HG03521 (cell line): ENCODE data around the gene ARAF.
"Not testable (repeated sequence)": the region's sequence is repeated elsewhere in the genome, so short reads cannot be mapped to it uniquely, and the experiment has no call there.

Source experiments
- ATAC-seq: cut with Tn5 transposase; IDR thresholded peaks from one replicate; pipeline ENCODE4 v1.9.1; 2021; ENCODE audit warnings: mild to moderate bottlenecking, moderate library complexity; ENCODE audit not compliant: unreplicated experiment

Gene ARAF

DNA sequence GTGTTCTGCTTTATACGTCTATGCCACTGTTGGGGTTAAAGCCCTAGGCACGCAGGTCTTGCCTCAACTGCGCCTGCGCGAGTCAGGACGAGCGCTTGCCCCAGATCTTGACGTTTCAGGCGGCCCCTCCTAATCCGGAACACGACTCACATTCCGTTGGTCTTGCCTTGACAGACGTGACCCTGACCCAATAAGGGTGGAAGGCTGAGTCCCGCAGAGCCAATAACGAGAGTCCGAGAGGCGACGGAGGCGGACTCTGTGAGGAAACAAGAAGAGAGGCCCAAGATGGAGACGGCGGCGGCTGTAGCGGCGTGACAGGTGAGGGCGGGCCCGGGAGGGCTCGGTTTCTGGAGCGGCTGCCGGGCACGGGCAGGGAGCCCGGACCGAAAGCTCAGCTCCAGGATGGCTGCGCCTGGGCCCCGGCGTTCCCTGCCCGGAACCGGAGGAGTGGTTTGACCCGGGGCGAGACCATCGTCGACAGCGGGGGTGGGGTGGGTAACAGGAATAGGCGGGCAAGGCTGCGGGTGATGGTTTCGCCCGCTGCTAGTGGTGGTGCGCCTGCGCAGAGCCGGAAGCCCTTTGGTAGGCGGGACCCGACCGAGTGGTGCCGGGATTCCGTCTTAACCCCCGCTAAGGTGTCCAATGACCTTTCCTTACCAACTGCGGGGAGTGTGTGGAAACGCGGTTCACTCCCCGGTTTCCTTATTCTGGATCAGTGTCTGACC lies at the start of gene ARAF:
Gene ARAF (plus strand): TSS at position 272 of the 725 bp plus-strand sequence. CDS start 1,763 bp downstream, outside the sequence.
- ATAC-seq = peak; percentile 89

DNA sequence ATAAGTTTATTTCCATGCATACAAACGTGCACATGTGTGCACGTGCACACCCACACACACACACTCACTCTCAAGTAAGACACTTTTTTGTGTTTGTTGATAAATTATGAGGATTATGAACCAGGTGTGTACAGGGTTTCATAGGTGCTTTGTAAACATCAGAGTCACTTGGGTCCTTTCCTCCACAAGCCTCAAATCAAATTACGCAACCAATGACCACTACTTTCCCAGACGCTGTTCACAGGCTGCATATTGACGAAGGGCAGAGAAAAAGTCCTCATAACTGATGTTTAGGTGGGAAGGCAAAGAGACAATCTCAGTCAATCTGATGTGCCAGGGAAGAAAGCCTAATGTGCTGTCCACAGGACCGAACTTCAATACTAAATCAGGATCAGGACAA lies 48.6 kb upstream of the ARAF start:
- ATAC-seq = not testable (repeated sequence)

DNA sequence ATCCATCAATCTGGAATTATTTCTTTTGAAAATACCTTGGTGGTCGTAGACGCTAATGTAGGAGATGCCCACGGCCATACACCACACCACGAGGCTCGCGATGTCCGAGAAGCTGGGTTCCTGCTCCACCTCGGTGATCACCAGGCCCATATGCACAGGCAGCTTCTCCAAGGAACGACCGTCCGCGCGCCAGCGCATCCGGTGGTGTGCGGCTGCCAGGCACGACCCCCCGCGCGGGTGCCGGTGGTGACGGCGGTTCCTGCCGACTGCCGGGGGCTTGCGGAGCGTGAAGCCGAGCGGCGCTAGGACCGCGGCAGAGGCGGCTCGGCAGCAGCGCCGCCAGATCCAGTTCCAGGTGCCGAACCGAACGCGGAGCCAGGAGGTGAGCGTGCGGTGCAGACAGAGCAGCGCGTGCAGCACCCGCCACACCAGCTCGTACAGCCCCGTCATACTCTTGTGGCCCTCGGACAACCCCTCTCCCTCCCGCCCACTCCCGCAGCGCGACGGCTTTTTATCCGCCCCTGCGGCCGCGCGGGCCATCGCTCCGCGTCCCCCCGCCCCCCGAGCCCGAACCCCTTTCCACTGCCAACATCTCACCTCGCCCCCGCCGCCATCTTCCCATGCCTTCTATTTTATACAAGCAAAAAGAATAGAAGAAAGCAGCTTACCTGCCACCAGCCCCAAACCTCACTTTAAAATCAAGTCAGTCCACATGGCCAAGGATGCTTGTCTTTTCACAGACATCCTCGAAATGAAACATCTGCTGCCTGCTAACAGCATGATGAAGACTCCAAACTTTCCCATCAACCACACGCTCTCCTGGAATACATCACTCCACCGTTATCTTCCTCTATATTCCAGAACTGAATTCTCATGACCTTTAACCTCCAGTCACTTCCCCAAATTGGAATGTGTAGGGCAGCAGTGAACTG lies 47.7 kb upstream of the ARAF start:
- not testable (repeated sequence) for ATAC-seq

DNA sequence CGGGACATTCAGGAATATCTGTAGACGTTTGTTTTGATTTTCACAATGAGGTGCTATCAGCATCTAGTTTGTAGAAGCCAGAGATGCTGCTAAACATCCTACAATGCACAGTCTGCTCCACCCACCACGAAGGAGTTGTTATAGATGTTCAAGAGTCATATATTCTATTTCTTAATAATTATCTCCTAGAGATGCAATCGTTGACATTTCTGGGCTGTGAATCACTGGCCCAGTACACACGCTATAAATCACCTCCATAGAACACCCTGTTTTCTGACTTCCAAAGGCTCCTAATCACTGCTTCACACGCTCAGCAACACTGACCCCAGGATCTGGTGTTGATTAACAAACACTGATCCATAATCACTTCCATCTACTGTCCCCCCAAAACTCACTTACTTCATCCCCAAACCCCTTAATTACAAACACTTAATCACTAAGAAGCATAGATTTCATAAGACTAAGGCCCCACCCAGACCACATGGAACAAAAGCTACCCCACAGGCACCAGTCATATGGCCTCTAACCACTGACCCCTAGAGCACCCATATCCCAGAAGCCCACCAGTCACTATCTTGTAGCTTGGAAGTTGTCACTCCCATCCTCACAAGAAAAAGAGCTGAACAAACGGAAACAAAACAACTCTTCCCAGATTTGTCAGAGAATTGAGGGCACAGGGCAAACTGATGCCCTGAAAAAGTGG lies 46.3 kb upstream of the ARAF start:
- no peak for ATAC-seq

DNA sequence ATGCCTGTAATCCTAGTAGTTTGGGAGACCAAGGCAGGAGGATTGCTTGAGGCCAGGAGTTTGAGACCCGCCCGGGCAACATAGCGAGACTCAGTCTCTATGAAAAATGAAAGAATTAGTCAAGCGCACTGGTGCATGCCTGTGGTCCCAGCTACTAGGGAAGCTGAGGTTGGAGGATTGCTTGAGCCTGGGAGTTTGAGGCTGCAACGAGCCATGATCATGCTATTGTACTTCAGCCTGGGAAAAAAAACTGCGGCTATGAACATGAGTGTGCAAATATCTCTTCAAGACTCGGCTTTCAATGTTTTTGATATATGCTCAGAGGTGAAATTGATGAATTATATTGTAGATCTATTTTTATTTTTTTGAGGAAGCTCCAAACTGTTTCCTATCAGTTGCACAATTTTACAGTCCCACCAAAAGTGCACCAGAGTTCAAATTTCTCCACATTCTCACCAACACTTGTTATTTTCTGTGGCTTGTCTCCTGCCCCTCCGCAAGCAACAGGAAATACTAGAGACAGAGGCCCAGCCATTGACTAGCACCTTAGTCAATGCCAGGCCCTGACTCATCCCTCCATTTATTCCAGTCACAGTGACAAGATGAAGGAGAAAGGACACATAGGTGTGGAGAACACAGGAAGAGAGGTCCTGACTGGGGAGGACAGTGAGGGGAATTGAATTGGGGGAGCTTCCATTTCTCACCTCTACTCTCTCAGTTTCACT lies 44.9 kb upstream of the ARAF start:
- no peak for ATAC-seq

DNA sequence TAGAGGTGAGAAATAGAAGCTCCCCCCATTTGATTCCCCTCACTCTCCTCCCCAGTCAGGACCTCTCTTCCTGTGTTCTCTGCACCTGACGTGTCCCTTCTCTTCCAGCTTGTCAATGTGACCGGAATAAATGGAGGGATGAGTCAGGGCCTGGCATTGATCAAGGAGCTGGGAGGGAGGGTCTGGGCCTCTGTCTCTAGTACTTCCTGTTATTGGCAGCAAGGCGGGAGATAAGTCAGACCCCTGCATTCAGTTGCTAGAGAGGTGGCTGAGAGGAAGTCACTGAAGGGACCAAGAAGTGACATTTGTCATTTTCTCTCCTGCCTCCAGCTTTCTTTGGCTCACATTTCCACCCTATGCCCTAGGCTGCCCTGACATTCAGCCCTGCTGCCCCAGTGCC lies 42.9 kb upstream of the ARAF start:
- no peak for ATAC-seq

DNA sequence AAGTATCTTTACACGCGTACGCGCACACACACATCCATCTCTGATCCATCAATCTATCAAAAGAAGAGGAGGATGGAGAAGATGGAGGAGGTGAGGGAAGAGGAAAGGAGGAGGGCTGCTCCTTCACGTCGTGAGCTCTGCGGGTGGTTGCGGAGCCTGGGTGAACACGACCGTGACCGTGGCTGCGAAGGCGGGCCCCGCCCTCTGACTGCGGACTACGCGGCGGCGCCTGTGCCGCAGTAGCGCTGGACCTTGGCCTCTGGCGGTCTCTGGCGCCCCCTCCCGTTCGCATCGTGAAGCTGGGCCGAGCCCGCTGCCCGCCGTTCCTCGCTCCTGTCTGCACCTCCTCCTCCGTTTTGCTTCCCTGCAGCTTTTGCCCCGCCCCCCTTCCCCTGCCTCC lies 37.7 kb upstream of the ARAF start:
- peak; percentile 90 for ATAC-seq

DNA sequence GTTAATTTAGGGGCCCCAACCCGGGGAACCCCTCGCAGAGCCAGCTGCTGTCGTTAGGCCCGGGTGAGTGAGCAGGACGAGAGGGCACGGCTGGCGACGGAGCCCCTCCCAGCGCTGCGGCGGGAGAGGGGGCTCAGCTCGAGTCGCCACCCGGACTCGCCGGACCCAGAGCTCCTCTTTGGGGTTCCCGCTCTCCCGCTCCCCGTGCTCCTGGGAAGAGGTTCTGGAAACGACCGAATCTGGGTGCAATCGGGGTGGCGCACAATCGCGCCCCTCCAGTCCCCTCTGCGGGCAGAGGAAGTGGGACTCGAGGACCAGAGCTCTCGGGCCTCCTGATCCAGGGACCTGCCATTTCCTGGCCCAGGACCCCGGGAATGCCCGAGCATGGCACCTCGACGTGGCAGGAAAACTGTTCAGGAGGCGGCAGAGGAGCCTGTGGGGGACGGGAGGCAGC lies 37.3 kb upstream of the ARAF start:
- no peak for ATAC-seq

DNA sequence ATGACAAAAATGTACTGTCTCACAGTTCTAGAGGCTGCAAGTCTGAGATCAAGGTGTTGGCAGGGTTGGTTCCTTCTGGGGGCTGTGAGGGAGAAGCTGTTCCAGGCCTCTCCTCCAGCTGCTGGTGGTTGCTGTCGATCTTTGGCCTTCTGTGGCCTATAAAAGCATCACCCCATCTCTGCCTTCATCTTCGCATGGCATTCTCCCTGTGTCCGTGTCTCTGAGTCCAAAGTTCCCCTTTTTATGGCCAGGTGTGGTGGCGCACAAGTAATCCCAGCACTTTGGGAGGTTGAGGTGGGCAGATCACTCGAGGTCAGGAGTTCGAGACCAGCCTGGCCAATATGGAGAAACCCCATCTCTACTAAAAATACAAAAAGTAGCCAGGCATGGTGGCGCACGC lies 31.5 kb upstream of the ARAF start:
- no peak for ATAC-seq

DNA sequence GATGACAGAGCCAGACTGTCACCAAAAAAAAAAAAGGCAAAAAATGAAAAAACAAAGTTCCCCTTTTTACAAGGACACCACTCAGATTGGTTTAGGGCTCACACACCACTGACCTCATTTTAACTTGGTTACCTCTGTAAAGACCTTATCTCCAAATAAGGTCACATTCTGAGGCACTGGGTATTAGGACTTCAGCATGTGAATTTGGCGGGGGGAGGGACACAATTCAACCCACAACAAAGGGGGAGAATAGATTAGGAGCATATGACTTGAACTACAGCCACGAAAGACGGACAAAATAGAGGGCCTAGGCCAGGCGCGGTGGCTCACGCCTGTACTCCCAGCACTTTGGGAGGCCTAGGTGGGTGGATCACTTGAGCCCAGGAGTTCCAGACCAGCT lies 31.0 kb upstream of the ARAF start:
- ATAC-seq = no peak

DNA sequence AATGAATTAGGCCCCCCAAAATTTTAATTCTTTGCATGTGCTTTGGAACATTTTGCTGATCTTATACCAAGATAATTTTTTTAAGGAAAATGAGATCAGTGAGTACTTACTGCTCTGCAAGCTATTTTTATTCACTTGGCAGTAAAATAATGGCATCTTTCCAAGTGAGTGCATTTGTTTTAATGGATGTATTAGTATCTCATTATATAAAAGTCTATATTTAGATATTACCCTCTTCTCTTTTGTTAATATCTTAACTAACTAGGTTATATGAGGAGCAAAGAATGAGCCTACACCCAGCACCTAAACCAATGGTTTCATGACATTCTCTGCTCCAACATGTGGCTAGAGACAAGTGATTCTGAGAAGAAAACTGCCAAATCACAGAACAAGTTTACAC lies 21.1 kb upstream of the ARAF start:
- ATAC-seq = no peak

DNA sequence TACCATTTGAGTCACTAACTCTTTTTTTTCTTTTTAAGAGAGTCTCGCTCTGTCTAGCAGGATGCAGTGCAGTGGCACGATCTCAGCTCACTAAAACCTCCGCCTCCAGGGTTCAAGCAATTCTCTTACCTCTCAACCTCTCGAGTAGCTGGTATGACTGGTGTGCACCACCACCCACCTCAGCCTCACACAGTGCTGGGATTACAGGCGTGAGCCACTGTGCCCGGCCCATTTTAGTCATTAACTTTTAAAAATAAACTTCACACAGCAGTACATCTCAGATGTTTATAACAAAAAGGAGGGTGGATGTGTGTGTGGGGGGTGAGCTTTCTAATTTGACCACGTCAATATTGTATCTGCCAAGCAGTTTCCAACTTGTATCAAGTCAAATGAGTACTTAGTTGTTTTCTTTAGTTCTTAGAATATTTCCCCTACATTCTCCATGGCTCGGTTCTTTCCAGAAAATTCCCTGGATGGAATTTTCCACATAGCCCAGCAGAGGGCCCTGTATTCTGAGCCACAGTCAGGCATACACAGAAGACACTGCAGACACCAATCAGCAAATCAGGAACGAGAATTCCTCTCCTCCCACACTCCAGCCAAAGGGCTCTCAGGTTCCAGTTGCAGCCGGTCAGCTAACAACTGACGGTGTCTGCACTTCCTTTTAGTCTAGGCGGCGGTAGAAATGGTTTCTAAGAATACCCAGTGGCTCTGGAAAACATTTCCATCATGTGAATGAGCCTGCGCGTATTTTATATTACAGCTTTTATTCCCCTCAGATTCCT lies 20.1 kb upstream of the ARAF start:
- no peak for ATAC-seq

DNA sequence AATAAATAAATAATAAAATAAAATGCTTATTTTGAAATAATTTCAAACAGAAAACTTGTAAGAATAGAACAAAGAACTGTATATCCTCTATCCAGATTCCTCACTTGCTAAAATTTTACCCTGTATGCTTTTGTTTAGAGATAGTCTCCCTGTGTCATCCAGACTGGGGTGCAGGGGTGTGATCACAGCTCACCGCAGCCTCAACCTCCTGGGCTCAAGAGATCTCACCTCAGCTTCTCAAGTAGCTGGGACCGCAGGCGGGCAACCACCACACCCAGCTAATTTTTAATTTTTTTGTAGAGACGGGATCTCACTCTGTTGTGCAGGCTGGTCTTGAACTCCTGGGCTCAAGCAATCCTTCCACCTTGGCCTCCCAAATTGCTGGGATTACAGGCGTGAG lies 17.5 kb upstream of the ARAF start:
- no peak for ATAC-seq

DNA sequence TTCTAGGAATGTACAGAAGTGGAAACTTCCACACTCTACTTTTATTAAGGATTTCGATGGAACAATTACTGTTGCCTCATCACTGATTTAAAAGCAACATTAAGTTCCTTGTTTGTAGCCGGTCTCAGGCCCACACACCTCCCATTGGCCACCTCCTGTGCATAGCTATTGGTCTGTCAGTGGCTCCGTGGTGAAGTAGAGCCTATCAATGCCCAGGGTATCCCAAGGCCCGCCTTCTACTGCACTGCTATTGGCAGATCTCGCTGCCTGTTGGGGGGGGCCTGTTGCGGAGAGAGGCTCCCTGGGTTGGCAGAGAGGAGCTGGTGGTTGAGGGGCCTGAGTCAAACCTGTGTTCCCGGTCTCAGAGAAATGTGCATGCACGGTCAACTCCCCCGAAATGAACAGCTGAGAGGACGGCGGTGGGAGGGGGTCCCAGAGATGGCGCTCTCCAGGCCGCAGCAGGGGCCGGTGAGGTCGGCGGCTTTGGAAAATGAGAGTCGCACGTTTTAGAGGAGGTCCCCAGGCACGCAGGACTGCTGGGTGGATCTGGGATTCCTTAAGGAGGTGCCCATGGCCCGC lies 4.9 kb upstream of the ARAF start:
- ATAC-seq = peak; percentile 78

DNA sequence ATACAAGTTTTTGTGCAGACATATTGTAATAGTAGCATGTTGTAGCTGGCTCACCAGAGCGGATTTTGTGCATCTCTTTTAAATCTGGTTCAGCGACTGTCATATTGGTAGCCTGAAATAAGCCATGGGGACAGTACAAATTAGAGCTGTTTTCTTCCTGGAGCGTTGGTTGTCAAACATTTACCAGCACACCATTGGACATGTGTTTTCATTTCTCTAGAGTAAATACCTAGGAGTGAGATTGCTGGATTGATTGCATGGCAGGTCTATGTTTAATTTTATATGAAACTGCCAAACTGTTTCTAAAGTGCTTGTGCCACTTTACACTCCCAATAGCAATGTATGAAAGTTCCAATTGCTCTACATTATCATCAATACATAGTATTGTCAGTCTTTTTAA lies 2.6 kb upstream of the ARAF start:
- no peak for ATAC-seq

DNA sequence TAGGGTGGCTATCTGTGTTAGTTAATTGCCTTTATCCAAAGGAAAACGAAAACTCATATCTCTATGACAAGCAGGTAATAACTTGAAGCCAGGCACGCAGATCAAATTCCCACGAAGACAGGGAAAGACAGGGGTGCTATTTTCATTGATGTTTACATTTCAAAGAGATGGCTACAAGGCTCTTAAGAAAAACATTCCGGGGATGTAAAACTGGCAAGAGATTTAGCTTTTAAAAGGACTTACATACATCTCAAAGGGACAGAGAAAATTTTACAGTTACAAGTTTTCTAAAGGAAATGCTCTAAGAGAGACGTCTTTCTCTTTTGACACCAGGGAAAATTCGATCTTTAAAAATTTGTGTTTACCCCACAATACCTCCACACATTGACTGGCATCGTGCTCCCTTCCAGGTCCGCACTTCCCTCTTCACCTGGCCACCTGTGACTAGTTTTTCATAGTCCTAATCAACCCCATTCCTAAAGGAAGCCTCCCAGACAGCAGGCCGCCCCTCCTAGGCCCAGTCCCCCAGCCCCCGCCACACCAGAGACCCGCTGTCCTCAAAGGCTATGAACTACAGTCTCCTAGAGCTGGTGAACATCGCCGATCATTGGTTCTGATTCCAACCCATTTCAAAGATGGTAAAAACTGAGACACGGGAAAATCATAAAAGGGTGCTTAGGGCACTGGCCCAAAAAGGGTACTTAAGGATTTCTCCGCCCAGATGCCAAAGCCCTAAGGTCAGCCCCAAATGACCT lies 649 bp upstream of the ARAF start:
- no peak for ATAC-seq

DNA sequence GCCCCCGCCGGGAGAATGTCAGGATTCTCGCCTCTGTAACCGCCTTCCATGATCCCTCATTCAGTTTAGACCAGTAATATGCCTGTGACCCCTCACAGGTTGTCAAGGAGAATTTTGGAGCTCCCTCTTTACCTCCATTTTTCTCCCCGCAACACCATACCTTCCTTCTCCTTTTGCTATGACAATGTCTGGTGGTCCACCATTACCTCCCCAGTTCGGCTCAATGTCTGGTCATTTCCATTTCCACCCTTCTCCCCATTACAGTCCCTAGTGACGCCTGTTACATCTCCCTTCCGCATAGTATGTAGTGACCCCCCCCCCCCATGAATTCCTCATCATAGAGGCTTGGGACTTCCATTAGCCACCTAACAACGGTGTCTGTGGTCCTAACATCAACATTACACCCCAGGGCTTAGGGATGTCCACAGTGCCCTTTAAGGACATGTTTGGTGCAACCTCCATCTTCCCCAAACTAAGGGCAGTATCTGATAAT lies 700 bp downstream of the ARAF start:
- ATAC-seq = no peak

DNA sequence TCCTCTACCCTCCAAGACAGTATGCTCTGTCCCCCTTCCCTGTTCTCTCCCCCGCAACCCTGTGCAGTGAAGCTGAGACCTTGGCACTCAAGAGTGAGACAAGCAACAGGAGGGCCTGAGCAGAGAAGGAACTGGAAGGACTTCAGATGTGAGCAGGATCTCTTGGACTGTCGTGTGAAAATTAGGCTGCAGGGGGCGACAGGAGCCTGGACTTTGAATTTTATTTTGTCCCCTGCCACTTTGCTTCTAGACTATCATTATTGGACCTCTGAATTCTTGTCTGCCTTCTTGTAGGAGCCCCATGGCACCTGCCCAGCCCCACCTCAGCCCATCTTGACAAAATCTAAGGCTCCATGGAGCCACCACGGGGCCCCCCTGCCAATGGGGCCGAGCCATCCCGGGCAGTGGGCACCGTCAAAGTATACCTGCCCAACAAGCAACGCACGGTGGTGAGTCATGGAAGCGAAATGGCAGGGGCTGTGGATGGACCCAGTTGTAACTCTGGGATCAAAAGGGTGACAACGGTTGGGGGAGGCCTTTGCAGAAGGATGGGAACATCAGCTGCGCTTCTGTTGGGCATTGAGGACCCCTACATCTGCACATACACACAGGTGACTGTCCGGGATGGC lies 1.7 kb downstream of the ARAF start:
- no peak for ATAC-seq
